Measurements from ENCODE around the gene KCMF1. TPM values are rescaled to one million over a fixed set of nuclear protein-coding genes. Genes with fewer than 3 reads are reported as not detected.

KCMF1 gene
- total RNA-seq, 1 experiment from 2014 or later: 97.8 TPM

DNA sequence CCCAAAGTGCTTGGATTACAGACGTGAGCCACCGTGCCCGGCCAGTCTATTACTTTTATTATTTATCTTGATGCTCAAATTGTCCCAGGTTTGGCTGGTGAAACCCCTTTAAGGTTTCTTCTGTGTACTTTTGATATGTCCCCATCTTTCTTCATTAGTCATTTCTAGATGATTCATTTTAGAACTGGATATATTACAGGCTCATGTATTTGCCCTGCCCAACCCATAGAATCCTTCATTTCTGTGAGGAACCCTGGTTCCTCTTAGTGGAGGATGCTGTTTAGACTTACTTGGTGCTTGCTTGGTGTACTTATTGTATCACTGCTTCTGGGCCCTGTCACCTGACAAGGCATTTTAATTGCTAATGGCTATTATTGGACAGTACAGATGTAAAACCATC, 40.1 kb downstream of the KCMF1 start:
- Histone ChIP-seq H3K27ac (no peak overlapping the region), H3K4me1 (replicated peaks; ENCODE audit: insufficient read depth) (peaks cover 9% of the 10 kb centered on the region; the same call in 1 of the 2 replicates), H2AFZ (no peak overlapping the region), H3K9me2 (ENCODE audit: insufficient read depth) (no peaks in the 10 kb centered on the region), H4K20me1 (ENCODE audit: insufficient read depth) (peaks cover 46% of the 10 kb centered on the region), H3F3A (ENCODE audit: insufficient read depth, low read depth) (peaks cover 37% of the 10 kb centered on the region), H3K27me3 (ENCODE audit: insufficient read depth, low read depth) (no peaks in the 10 kb centered on the region), H3K79me2 (ENCODE audit: low read depth) (peaks cover 95% of the 10 kb centered on the region), H3K9me3 (ENCODE audit: insufficient read depth, low read depth) (no peaks in the 10 kb centered on the region), H3K36me3 (ENCODE audit: low read depth) (peaks cover 20% of the 10 kb centered on the region), H3K4me2 (no peak overlapping the region), H3K4me3 (no peak overlapping the region)
- ChIA-PET POLR2A (ENCODE audit: unreplicated experiment) (no interaction called here), CTCF (no interaction called here)
- TF ChIP-seq CTCF (conservative IDR thresholded peaks at IDR 0.05) (no peak), EZH2 (IDR thresholded peaks at IDR 0.05; ENCODE audit: low read depth) (no peak)
- intact Hi-C loops (cut with micrococcal nuclease; ENCODE audit: unreplicated experiment): no loop called here
- no TSS peak for BruUV-seq (replicated peaks)
- DNase-seq: no peak

DNA sequence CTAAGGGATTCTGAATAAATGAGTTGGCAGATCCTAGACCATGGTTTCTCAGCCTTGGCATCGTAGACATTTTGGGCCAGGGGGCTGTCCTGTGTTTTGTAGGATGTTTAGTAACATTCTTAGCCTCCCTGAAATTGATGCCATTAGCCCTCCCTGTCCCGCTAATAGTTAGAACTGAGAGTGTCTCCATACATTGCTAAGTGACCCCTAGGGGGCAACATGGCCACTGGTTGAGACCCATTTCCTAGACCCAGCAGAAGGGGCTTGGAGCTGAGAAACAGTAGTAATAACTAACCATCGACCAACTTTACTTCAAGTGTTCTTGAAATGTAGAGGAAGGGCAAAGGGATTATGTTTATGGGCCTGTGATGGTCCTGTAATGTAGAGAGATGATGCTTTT, 40.8 kb downstream of the KCMF1 start:
- intact Hi-C loops (cut with micrococcal nuclease; ENCODE audit: unreplicated experiment): no loop called here
- Histone ChIP-seq H3K4me1 (replicated peaks; ENCODE audit: insufficient read depth) (peaks cover 9% of the 10 kb centered on the region; the same call in 1 of the 2 replicates), H3K27ac (no peak overlapping the region), H3K79me2 (ENCODE audit: low read depth) (peaks cover 95% of the 10 kb centered on the region), H3K27me3 (ENCODE audit: insufficient read depth, low read depth) (no peaks in the 10 kb centered on the region), H3K9me2 (ENCODE audit: insufficient read depth) (no peaks in the 10 kb centered on the region), H2AFZ (no peak overlapping the region), H3F3A (ENCODE audit: insufficient read depth, low read depth) (peaks cover 37% of the 10 kb centered on the region), H4K20me1 (ENCODE audit: insufficient read depth) (peaks cover 47% of the 10 kb centered on the region), H3K4me3 (no peak overlapping the region), H3K9me3 (ENCODE audit: insufficient read depth, low read depth) (no peaks in the 10 kb centered on the region), H3K4me2 (no peak overlapping the region), H3K36me3 (ENCODE audit: low read depth) (peaks cover 20% of the 10 kb centered on the region)
- TF ChIP-seq EZH2 (IDR thresholded peaks at IDR 0.05; ENCODE audit: low read depth) (no peak), CTCF (conservative IDR thresholded peaks at IDR 0.05) (no peak)
- BruUV-seq (replicated peaks): no TSS peak
- CTCF ChIA-PET: no interaction called here
- POLR2A ChIA-PET (ENCODE audit: unreplicated experiment): no interaction called here
- no peak for DNase-seq

DNA sequence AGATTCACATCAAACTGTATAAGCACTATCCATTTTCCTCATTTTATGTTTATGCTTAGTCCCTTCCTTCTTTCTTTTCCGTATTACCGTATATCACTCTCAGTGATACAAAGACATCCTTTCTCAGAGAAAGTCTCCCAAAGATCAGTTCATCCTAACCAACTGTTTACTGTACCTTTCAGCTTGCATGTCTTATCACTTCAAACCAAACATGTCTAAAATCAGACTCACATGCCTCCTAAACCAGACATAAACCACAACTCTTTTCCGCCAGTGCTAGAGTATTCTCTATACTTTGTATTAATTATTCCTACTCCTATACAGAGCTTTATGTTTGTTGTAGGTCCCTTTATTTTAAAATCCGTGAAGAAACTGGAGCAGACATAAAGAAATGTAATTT, 41.5 kb downstream of the KCMF1 start:
- TF ChIP-seq EZH2 (IDR thresholded peaks at IDR 0.05; ENCODE audit: low read depth) (no peak), CTCF (conservative IDR thresholded peaks at IDR 0.05) (no peak)
- Histone ChIP-seq H3K4me3 (no peak overlapping the region), H4K20me1 (ENCODE audit: insufficient read depth) (peaks cover 47% of the 10 kb centered on the region), H3K4me2 (no peak overlapping the region), H3K36me3 (ENCODE audit: low read depth) (peaks cover 15% of the 10 kb centered on the region), H3K27me3 (ENCODE audit: insufficient read depth, low read depth) (no peaks in the 10 kb centered on the region), H3K79me2 (ENCODE audit: low read depth) (peaks cover 93% of the 10 kb centered on the region), H3K9me3 (ENCODE audit: insufficient read depth, low read depth) (no peaks in the 10 kb centered on the region), H3K9me2 (ENCODE audit: insufficient read depth) (no peaks in the 10 kb centered on the region), H3K27ac (no peak overlapping the region), H3F3A (ENCODE audit: insufficient read depth, low read depth) (peaks cover 41% of the 10 kb centered on the region), H2AFZ (no peak overlapping the region), H3K4me1 (replicated peaks; ENCODE audit: insufficient read depth) (peaks cover 10% of the 10 kb centered on the region)
- CTCF ChIA-PET: no interaction called here
- no TSS peak for BruUV-seq (replicated peaks)
- no peak for DNase-seq
- intact Hi-C loops (cut with micrococcal nuclease; ENCODE audit: unreplicated experiment): no loop called here
- POLR2A ChIA-PET (ENCODE audit: unreplicated experiment): no interaction called here
